GM23248 (cell line): ENCODE measurements around the gene SLC26A4. TPM values are rescaled to one million over a fixed set of nuclear protein-coding genes. Genes with fewer than 3 reads are reported as not detected.

Experiments used
- DNase-seq: peaks from one replicate; pipeline ENCODE4 v3.0.0-alpha.2; 2015
- H2AFZ ChIP-seq: fragments of 200-600 bp; sonication (generic); 2 replicates; pipeline ENCODE4 v1.6.1; 2016; ENCODE audit warnings: antibody characterized with exemption
- H3F3A ChIP-seq: fragments of 200-600 bp; sonication (generic); 2 replicates; pipeline ENCODE4 v1.6.1; 2016; ENCODE audit warnings: mild to moderate bottlenecking, antibody characterized with exemption, mixed run types; ENCODE audit not compliant: insufficient read depth
- H3K27ac ChIP-seq: fragments of 200-600 bp; sonication (generic); 2 replicates; pipeline ENCODE4 v1.5.1; 2016; ENCODE audit warnings: mild to moderate bottlenecking
- H3K27me3 ChIP-seq: fragments of 200-600 bp; sonication (generic); replicated peaks from 2 replicates; pipeline ENCODE4 v1.6.1; 2016; ENCODE audit warnings: mild to moderate bottlenecking; ENCODE audit not compliant: insufficient read depth
- H3K36me3 ChIP-seq: fragments of 200-600 bp; sonication (generic); 2 replicates; pipeline ENCODE4 v1.6.1; 2016; ENCODE audit warnings: low read depth, mild to moderate bottlenecking
- H3K4me1 ChIP-seq: fragments of 200-600 bp; sonication (generic); 2 replicates; pipeline ENCODE4 v1.6.1; 2016; ENCODE audit warnings: mild to moderate bottlenecking; ENCODE audit not compliant: insufficient read depth
- H3K4me2 ChIP-seq: fragments of 200-600 bp; sonication (generic); one replicate; pipeline ENCODE4 v1.6.1; 2016; ENCODE audit warnings: mild to moderate bottlenecking; ENCODE audit not compliant: unreplicated experiment
- H3K4me3 ChIP-seq: fragments of 200-600 bp; sonication (generic); 2 replicates; pipeline ENCODE4 v1.5.1; 2016; ENCODE audit warnings: mild to moderate bottlenecking
- H3K79me2 ChIP-seq: fragments of 200-600 bp; sonication (generic); 2 replicates; pipeline ENCODE4 v1.6.1; 2016; ENCODE audit warnings: mild to moderate bottlenecking; ENCODE audit not compliant: insufficient read depth
- H3K9ac ChIP-seq: fragments of 200-600 bp; sonication (generic); 2 replicates; pipeline ENCODE4 v1.6.1; 2016; ENCODE audit warnings: mild to moderate bottlenecking
- H3K9me2 ChIP-seq: fragments of 200-600 bp; sonication (generic); 2 replicates; pipeline ENCODE4 v1.6.1; 2016; ENCODE audit warnings: mixed run types, mild to moderate bottlenecking, moderate library complexity; ENCODE audit not compliant: insufficient read depth
- H3K9me3 ChIP-seq: fragments of 200-600 bp; sonication (generic); one replicate; pipeline ENCODE4 v1.6.1; 2017; ENCODE audit warnings: low read depth
- H4K20me1 ChIP-seq: fragments of 200-600 bp; sonication (generic); 2 replicates; pipeline ENCODE4 v1.6.0; 2016; ENCODE audit not compliant: insufficient read depth
- EZH2 ChIP-seq: fragments of 200-600 bp; sonication (generic); IDR thresholded peaks from 2 replicates; pipeline ENCODE4 v1.6.1; 2018; ENCODE audit warnings: antibody characterized with exemption, mild to moderate bottlenecking; ENCODE audit not compliant: insufficient read depth, poor library complexity, severe bottlenecking
- EZH2phosphoT487 ChIP-seq: fragments of 200-600 bp; sonication (generic); IDR thresholded peaks from 2 replicates; pipeline ENCODE4 v1.6.1; 2018; ENCODE audit warnings: antibody characterized with exemption, moderate library complexity, mild to moderate bottlenecking, low read depth; ENCODE audit not compliant: insufficient read depth
- WGBS, 2 experiments: methylation state at CpG; one replicate each; pipeline ENCODE4 v1.1.6; 2015 to 2017; ENCODE audit warnings: low lambda C conversion rate in 2 of 2, low coverage in 1 of 2; ENCODE audit errors: missing lambda C conversion rate in 2 of 2; 5-methylcytosine and 5-hydroxymethylcytosine counted together
- in situ Hi-C: fragments of 300-500 bp; cut with MboI; formaldehyde crosslinking; loops from 2 replicates; pipeline ENCODE4 v1.15.0; 2020
- polyA plus RNA-seq: library from polyadenylated mRNA; unstranded; fragments of >200 nt; fragmentation: Nextera tagmentation; extraction: Ambion mirVana; gene quantifications from 2 replicates; pipeline ENCODE4 v1.2.1, GENCODE V29; 2016
- total RNA-seq: library from RNA; depleted of rRNA; stranded (reverse); fragments of >200 nt; shearing (Covaris generic); gene quantifications from 2 replicates; pipeline ENCODE4 v1.2.3, GENCODE V29; 2014

SLC26A4 gene
- total and polyA plus RNA-seq, 2 experiments from 2014 or later: 0.24 to 0.43 TPM

- 61 to 64% methylated on average over 3 of the region's 3 CpGs for WGBS, 2 experiments
- DNase-seq: no peak
- Histone ChIP-seq H3K4me1 (no peaks in the 10 kb centered on the region), H3K9ac (no peak overlapping the region), H4K20me1 (no peaks in the 10 kb centered on the region), H3K27me3 (no peaks in the 10 kb centered on the region), H3K4me2 (no peak overlapping the region), H3K36me3 (no peaks in the 10 kb centered on the region), H2AFZ (no peak overlapping the region), H3K79me2 (no peaks in the 10 kb centered on the region), H3F3A (no peaks in the 10 kb centered on the region), H3K27ac (no peak overlapping the region), H3K4me3 (no peak overlapping the region), H3K9me2 (no peaks in the 10 kb centered on the region), H3K9me3 (no peaks in the 10 kb centered on the region)
- in situ Hi-C loops: no loop called here
- TF ChIP-seq EZH2 (no peak), EZH2phosphoT487 (no peak)
Measured at GRCh38 chr7:107703872-107704271, 43.2 kb downstream of the SLC26A4 start.

- Histone ChIP-seq H3K9me3 (no peaks in the 10 kb centered on the region), H3K36me3 (no peaks in the 10 kb centered on the region), H3K9me2 (no peaks in the 10 kb centered on the region), H3K27me3 (no peaks in the 10 kb centered on the region), H3K9ac (no peak overlapping the region), H3K79me2 (no peaks in the 10 kb centered on the region), H3K4me3 (no peak overlapping the region), H3F3A (peaks cover 11% of the 10 kb centered on the region), H3K4me1 (peaks cover 7% of the 10 kb centered on the region), H2AFZ (no peak overlapping the region), H3K4me2 (no peak overlapping the region), H3K27ac (no peak overlapping the region), H4K20me1 (no peaks in the 10 kb centered on the region)
- in situ Hi-C loops: no loop called here
- 88 to 94% methylated on average over 2 of the region's 2 CpGs for WGBS, 2 experiments
- TF ChIP-seq EZH2phosphoT487 (no peak), EZH2 (no peak)
- no peak for DNase-seq
Measured at GRCh38 chr7:107708956-107709355, 48.3 kb downstream of the SLC26A4 start.

GRCh38 chr7:107711301-107711700, 50.7 kb downstream of the SLC26A4 start:
- Histone ChIP-seq H2AFZ (no peak overlapping the region), H3K27ac (no peak overlapping the region), H3K9me2 (no peaks in the 10 kb centered on the region), H3K4me3 (no peak overlapping the region), H3F3A (peaks cover 11% of the 10 kb centered on the region), H3K79me2 (no peaks in the 10 kb centered on the region), H3K4me2 (peak overlapping the region; percentile 57), H3K4me1 (peaks cover 7% of the 10 kb centered on the region), H3K9ac (no peak overlapping the region), H3K9me3 (no peaks in the 10 kb centered on the region), H4K20me1 (no peaks in the 10 kb centered on the region), H3K36me3 (no peaks in the 10 kb centered on the region), H3K27me3 (no peaks in the 10 kb centered on the region)
- DNase-seq: peak; percentile 74
- in situ Hi-C loops: no loop called here
- 36 to 50% methylated on average over 1 of the region's 1 CpG for WGBS, 2 experiments
- TF ChIP-seq EZH2phosphoT487 (no peak), EZH2 (no peak)

GRCh38 chr7:107712025-107712424, 51.4 kb downstream of the SLC26A4 start:
- H3K9ac ChIP-seq: no peak overlapping the region
- peaks cover 7% of the 10 kb centered on the region for H3K4me1 ChIP-seq
- TF ChIP-seq EZH2 (no peak), EZH2phosphoT487 (no peak)
- peaks cover 11% of the 10 kb centered on the region for H3F3A ChIP-seq
- no peak overlapping the region for H3K27ac ChIP-seq
- H3K9me2 ChIP-seq: no peaks in the 10 kb centered on the region
- H3K27me3 ChIP-seq: no peaks in the 10 kb centered on the region
- H3K79me2 ChIP-seq: no peaks in the 10 kb centered on the region
- no peak overlapping the region for H3K4me3 ChIP-seq
- no peak overlapping the region for H3K4me2 ChIP-seq
- no peaks in the 10 kb centered on the region for H3K36me3 ChIP-seq
- no peak overlapping the region for H2AFZ ChIP-seq
- 91 to 97% methylated on average over 1 of the region's 1 CpG for WGBS, 2 experiments
- H3K9me3 ChIP-seq: no peaks in the 10 kb centered on the region
- in situ Hi-C loops: no loop called here
- DNase-seq: no peak
- no peaks in the 10 kb centered on the region for H4K20me1 ChIP-seq

- in situ Hi-C loops: no loop called here
- Histone ChIP-seq H4K20me1 (no peaks in the 10 kb centered on the region), H3K4me2 (no peak overlapping the region), H2AFZ (no peak overlapping the region), H3K9me2 (no peaks in the 10 kb centered on the region), H3K36me3 (no peaks in the 10 kb centered on the region), H3K9ac (no peak overlapping the region), H3K9me3 (no peaks in the 10 kb centered on the region), H3K4me3 (no peak overlapping the region), H3F3A (peaks cover 11% of the 10 kb centered on the region), H3K4me1 (peaks cover 7% of the 10 kb centered on the region), H3K27me3 (no peaks in the 10 kb centered on the region), H3K79me2 (no peaks in the 10 kb centered on the region), H3K27ac (no peak overlapping the region)
- no peak for TF ChIP-seq EZH2
- no peak for TF ChIP-seq EZH2phosphoT487
- DNase-seq: no peak
- 88 to 89% methylated on average over 1 of the region's 1 CpG for WGBS, 2 experiments
Measured at GRCh38 chr7:107712896-107713295, 52.3 kb downstream of the SLC26A4 start.
